GM10847 (cell line): Measurements from ENCODE around the gene PECR.

Experiments used
- POLR2A ChIP-seq: IDR thresholded peaks from 2 replicates; pipeline ENCODE4 v1.6.1; 2011; ENCODE audit not compliant: insufficient read length; ENCODE audit errors: extremely low read depth

The PECR gene

DNA sequence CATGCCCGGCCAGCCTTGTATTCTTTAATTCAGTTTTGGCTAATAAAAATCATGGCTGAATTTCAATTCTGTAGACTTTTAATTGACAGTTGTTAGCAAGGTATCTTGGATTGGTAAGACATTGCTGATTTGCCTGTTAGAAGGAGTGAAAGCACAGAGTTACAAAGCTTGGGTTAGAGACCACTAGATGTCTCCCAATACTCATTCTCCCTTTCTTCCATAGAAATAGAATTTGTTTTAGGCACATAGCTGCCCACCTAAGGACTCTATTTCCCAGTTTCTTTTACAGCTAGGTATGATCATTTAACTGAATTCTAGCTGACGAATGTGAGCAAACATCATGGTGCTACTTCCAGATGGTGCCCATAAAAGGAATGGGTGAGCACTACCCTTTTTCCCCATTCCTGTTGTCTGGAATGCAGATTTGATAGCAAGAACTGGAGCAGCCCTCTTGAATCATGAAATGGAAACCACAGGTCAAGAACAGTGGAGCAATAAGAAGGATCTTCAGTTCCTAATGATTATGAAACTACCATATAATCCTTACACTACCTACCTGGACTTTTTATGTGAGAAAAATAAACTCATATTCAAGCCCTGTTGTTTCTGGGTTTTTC is 17.5 kb downstream of the PECR start:
- no peak for TF ChIP-seq POLR2A

DNA sequence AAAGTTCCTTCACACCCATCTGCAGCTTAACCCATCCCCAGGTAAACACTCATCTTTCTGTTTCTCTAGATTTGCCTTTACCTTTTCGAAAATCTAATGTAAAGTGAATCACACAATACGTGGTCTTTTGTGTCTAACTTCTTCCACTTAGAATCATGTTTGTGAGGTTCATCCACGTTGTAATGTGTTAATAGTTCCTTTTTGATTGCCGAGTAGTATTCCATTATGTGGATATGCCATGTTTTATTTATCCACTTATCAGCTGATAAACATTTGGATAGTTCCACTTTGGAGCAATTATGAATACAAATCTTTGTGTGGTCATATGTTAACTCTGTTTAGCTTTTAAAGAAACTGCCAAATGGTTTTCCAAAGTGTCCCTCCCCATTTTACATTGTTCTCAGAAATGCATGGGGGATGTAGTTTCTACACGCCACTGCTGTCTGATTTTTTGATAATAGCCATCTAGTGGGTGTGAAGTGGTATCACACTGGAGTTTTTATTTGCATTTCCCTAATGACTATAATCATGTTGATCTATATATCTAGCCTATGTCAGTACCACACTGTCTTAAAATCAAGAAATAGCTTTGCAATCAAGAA is 22.3 kb downstream of the PECR start:
- TF ChIP-seq POLR2A = no peak

DNA sequence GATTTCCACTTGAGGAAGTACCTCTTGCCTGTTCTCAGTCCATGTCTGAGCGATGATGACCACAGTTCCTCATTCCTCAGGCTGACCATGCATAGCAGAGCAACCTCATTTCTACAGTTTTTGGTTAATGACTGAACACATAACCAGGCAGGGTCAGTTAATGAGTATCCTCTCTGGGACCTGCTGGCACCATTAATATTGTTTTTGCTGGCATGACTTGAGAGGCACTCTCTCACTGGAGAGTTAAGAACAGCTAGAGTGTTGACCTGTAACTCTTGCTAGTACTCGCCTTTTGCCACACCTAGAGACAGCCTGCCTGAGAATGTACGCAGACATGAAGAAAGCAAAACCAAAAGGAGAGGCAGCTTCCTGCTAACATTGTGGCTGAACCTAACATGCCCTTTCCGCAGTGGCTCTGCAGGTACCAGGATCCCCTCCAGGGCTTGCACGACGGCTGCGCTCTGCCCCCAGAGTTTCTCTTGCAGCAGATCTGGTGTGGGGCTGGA is 23.9 kb downstream of the PECR start:
- TF ChIP-seq POLR2A = no peak

GRCh38 chr2:216056739-216057138 is 24.9 kb downstream of the PECR start:
- TF ChIP-seq POLR2A = no peak

- TF ChIP-seq POLR2A = no peak
Measured at GRCh38 chr2:216055680-216056079, 25.9 kb downstream of the PECR start.

DNA sequence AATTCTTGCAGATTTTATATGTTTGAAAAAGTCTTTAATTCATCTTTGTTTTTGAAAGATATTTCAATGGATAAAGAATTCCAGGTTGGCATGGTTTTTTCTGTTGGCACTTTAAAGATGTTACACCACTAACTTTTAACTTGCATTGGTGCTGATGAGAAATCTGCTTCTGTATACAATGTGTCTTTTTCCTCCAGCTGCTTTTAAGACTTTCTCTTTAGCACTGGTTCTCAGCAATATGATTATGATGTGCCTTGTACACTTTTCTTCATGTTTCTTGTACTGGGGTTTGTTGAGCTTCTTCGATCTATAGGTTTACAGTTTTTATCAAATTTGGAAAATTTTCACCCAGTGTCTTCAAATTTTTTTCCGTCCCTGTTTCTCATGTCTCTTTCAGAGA is 29.2 kb downstream of the PECR start:
- TF ChIP-seq POLR2A = no peak

DNA sequence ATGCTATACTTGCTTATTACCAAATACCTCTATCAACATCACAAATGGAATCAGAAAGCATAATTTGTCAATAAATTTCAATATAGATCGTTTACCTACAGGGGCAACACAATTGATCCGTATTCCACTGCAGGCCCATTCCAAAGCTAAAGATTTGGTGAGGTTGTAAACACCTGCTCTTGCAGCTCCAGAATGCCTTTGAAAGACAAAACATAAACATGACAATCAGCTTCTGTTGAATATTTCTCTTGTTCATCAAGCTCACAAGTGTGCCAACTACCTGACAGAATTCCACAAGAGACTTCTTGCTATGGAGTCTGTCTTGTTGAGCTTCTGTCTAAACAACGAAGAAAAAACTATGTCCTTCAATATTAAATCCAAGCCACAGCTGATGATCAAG is 30.3 kb downstream of the PECR start:
- no peak for TF ChIP-seq POLR2A

DNA sequence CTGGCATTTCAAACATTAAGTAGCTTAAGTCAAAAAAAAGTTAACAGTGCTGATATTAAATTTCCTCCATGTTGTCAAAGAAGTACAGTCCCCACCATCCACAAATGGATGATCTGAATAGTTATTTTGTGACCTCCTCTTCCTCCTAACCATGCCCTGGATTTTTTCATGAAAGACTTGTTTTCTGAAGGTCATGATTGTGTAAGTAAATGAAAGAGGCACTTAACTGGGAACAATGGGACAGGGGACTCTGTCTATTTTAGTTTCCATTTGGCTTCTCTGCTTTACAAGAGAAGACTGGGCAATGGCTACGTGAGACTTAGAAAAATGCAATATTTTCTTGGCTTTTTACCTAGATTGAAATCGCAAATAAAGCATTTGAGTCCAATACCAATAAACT is 32.2 kb downstream of the PECR start:
- no peak for TF ChIP-seq POLR2A

GRCh38 chr2:216047397-216047796 is 34.2 kb downstream of the PECR start:
- no peak for TF ChIP-seq POLR2A

- no peak for TF ChIP-seq POLR2A
Measured at GRCh38 chr2:216044883-216045486, 36.6 kb downstream of the PECR start.

DNA sequence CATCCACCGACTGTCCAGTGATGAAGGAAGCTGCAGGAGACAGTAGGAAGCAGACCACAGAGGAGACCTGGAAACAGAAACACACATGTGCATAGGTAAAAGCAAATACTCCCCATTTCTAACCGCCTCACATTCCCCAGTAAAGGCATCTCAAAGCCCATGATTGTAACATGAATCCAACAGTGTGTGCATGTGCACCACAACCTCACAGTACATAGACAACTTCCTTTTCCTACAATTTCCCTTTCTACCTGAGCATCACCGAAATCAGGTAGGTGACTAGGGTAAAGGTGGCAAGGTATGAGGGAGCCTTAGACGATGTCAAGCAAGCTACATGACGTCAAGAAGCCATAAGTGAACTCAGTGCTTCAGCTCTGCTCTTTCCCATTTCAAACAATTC is 37.7 kb downstream of the PECR start:
- no peak for TF ChIP-seq POLR2A

GRCh38 chr2:216041438-216041837 is 40.2 kb downstream of the PECR start:
- no peak for TF ChIP-seq POLR2A

- TF ChIP-seq POLR2A = no peak
Measured at GRCh38 chr2:216039918-216040317, 41.7 kb downstream of the PECR start.

- TF ChIP-seq POLR2A = no peak
Measured at GRCh38 chr2:216034065-216034464, 47.5 kb downstream of the PECR start.

DNA sequence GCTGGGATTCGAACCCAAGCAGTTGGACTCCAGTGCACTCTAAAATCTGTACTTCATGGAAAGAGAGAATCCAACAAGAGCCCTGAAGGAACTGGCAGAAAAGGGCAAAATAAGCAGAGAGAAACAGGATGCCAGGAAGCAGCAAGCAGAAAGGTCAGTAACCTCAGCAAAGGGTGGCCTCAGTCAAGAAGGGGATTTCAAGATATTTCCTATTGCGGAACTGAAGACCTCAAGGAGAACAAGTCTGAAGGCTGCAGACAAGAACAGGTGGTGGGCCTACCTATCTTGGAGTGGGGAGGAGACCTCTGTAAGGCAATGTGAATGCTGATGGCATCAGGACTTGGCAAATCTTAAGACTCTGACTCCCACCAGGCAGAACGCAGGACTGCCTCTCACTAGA is 48.2 kb downstream of the PECR start:
- TF ChIP-seq POLR2A = no peak

DNA sequence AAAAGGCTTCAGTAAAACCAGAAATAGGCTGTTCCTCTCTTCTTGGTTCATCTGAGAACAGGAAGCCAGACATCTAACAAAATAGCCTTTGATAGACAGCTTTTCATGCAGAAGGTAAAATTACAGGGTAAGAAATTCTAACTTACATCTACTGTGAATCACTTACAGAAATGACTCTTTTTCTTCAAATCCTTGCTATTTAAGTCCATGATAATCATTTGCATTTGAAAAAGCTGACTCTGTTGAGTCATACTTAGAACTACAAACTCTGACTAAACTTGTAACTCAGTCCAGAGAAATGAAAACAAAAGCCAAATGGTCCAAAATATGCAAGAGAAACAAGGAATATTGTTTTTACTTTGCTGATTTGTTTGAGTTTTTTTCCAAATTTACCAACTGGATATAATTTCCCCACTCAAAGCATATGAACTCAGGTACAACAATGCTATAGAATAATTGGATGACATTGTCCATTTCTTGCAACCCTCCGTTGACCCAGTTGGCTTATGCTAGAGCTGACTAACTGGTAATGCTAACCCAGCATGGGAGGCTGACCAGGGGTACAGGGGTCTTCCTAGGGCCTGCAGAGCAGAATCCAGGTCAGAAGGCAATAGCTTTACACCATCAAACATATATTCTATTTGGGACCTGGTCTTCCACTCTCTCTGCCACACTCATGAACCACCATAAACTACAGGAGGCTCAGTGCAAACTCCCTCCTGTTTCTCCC is 49.5 kb downstream of the PECR start:
- no peak for TF ChIP-seq POLR2A
